MM.1S (cell line): ENCODE results near the gene ZNF444.
A peak's percentile ranks its signal among the peaks of the same experiment; 100 is the strongest.

Experiments
- DNase-seq: peaks from one replicate; pipeline ENCODE4 v3.0.0-alpha.2; 2015
- H2AFZ ChIP-seq: fragments of 300-600 bp; sonication (generic); 2 replicates; pipeline ENCODE4 v1.6.0; 2016; ENCODE audit warnings: antibody characterized with exemption, low read length
- H3F3A ChIP-seq: fragments of 300-600 bp; sonication (generic); 2 replicates; pipeline ENCODE4 v1.6.1; 2016; ENCODE audit warnings: mild to moderate bottlenecking, antibody characterized with exemption, low read length, moderate library complexity, mixed read lengths; ENCODE audit not compliant: insufficient read depth
- H3K27ac ChIP-seq: fragments of 300-600 bp; sonication (generic); 2 replicates; pipeline ENCODE4 v1.5.1; 2016; ENCODE audit warnings: mild to moderate bottlenecking, low read length
- H3K27me3 ChIP-seq: fragments of 300-600 bp; sonication (generic); replicated peaks from 2 replicates; pipeline ENCODE4 v1.6.0; 2016; ENCODE audit warnings: low read length; ENCODE audit not compliant: insufficient read depth
- H3K36me3 ChIP-seq: fragments of 300-600 bp; sonication (generic); replicated peaks from 2 replicates; pipeline ENCODE4 v1.6.1; 2016; ENCODE audit warnings: mild to moderate bottlenecking, low read length, mixed read lengths; ENCODE audit not compliant: insufficient read depth
- H3K4me1 ChIP-seq: fragments of 300-600 bp; sonication (generic); 2 replicates; pipeline ENCODE4 v1.6.1; 2016; ENCODE audit warnings: low read length, mixed read lengths
- H3K4me2 ChIP-seq: fragments of 300-600 bp; sonication (generic); 2 replicates; pipeline ENCODE4 v1.6.0; 2016; ENCODE audit warnings: low read depth, low read length
- H3K4me3 ChIP-seq: fragments of 300-600 bp; sonication (generic); 2 replicates; pipeline ENCODE4 v1.5.1; 2016; ENCODE audit warnings: low read length, mixed read lengths
- H3K79me2 ChIP-seq: fragments of 300-600 bp; sonication (generic); 2 replicates; pipeline ENCODE4 v1.6.1; 2016; ENCODE audit warnings: mixed run types, low read length, mixed read lengths
- H3K9ac ChIP-seq: fragments of 300-600 bp; sonication (generic); 2 replicates; pipeline ENCODE4 v1.6.1; 2016; ENCODE audit warnings: low read length, mixed read lengths
- H3K9me2 ChIP-seq: fragments of 300-600 bp; sonication (generic); replicated peaks from 2 replicates; pipeline ENCODE4 v1.6.1; 2016; ENCODE audit warnings: mild to moderate bottlenecking, low read length, mixed read lengths; ENCODE audit not compliant: insufficient read depth
- H3K9me3 ChIP-seq: fragments of 300-600 bp; sonication (generic); replicated peaks from 2 replicates; pipeline ENCODE4 v1.6.1; 2016; ENCODE audit warnings: mild to moderate bottlenecking, low read length, mixed read lengths; ENCODE audit not compliant: insufficient read depth
- H4K20me1 ChIP-seq: fragments of 300-600 bp; sonication (generic); 2 replicates; pipeline ENCODE4 v1.6.1; 2016; ENCODE audit warnings: mild to moderate bottlenecking, low read length, moderate library complexity, mixed read lengths; ENCODE audit not compliant: insufficient read depth
- CTCF ChIP-seq: fragments of 300-600 bp; sonication (generic); IDR thresholded peaks from 2 replicates; pipeline ENCODE4 v1.5.1; 2016; ENCODE audit warnings: antibody characterized with exemption, low read length, mixed read lengths
- EZH2 ChIP-seq: fragments of 300-600 bp; sonication (generic); optimal IDR thresholded peaks from 2 replicates; pipeline ENCODE3; 2017; ENCODE audit warnings: low read depth, mild to moderate bottlenecking, antibody characterized with exemption, low read length, mixed read lengths
- EZH2phosphoT487 ChIP-seq: fragments of 300-600 bp; sonication (generic); IDR thresholded peaks from 2 replicates; pipeline ENCODE4 v1.6.1; 2018; ENCODE audit warnings: antibody characterized with exemption, low read length

ZNF444 gene

GRCh38 chr19:56140583-56141416 is at the start of gene ZNF444:
TSS of gene ZNF444 (plus strand) at chr19:56141287. CDS start at chr19:56146912, 5,625 bp downstream.
- Histone ChIP-seq H3K4me3 (peak within 1 kb of the TSS; percentile 68), H3K9me2 (no peaks in the 10 kb centered on the region), H3K36me3 (no peaks in the 10 kb centered on the region), H3K27ac (peak within 1 kb of the TSS; percentile 73; the same call in 1 of the 2 replicates), H3F3A (peaks cover 17% of the 10 kb centered on the region), H2AFZ (peak within 1 kb of the TSS; percentile 71), H3K9me3 (no peaks in the 10 kb centered on the region), H3K4me1 (peaks cover 16% of the 10 kb centered on the region), H4K20me1 (no peaks in the 10 kb centered on the region), H3K27me3 (no peaks in the 10 kb centered on the region), H3K4me2 (peak within 1 kb of the TSS; percentile 77; the same call in 1 of the 2 replicates), H3K79me2 (peaks cover 24% of the 10 kb centered on the region), H3K9ac (peak within 1 kb of the TSS; percentile 65)
- DNase-seq = peak; percentile 98
- TF ChIP-seq EZH2phosphoT487 (no peak), CTCF (no peak), EZH2 (no peak)

- peaks cover 60% of the 10 kb centered on the region for H3K79me2 ChIP-seq
- peaks cover 13% of the 10 kb centered on the region; the same call in 1 of the 2 replicates for H3K4me1 ChIP-seq
- DNase-seq = peak; percentile 87
- H3K9me2 ChIP-seq = no peaks in the 10 kb centered on the region
- 0 out of 2 replicates have a peak, but pooled peaks cover 3% of the 10 kb centered on the region for H4K20me1 ChIP-seq
- H3K4me2 ChIP-seq = peak overlapping the region; percentile 13; the same call in 1 of the 2 replicates
- H3K9ac ChIP-seq = no peak overlapping the region
- no peak overlapping the region; the same call in 1 of the 2 replicates for H3K27ac ChIP-seq
- H3K9me3 ChIP-seq = no peaks in the 10 kb centered on the region
- no peaks in the 10 kb centered on the region; the same call in 1 of the 2 replicates for H3K36me3 ChIP-seq
- peaks cover 15% of the 10 kb centered on the region for H3F3A ChIP-seq
- H3K4me3 ChIP-seq = no peak overlapping the region
- H3K27me3 ChIP-seq = no peaks in the 10 kb centered on the region
- no peak for TF ChIP-seq EZH2
- no peak for TF ChIP-seq EZH2phosphoT487
- no peak for TF ChIP-seq CTCF
- no peak overlapping the region for H2AFZ ChIP-seq
These were observed 49.1 kb upstream of the ZNF444 start for GRCh38 chr19:56091751-56092546.

DNA sequence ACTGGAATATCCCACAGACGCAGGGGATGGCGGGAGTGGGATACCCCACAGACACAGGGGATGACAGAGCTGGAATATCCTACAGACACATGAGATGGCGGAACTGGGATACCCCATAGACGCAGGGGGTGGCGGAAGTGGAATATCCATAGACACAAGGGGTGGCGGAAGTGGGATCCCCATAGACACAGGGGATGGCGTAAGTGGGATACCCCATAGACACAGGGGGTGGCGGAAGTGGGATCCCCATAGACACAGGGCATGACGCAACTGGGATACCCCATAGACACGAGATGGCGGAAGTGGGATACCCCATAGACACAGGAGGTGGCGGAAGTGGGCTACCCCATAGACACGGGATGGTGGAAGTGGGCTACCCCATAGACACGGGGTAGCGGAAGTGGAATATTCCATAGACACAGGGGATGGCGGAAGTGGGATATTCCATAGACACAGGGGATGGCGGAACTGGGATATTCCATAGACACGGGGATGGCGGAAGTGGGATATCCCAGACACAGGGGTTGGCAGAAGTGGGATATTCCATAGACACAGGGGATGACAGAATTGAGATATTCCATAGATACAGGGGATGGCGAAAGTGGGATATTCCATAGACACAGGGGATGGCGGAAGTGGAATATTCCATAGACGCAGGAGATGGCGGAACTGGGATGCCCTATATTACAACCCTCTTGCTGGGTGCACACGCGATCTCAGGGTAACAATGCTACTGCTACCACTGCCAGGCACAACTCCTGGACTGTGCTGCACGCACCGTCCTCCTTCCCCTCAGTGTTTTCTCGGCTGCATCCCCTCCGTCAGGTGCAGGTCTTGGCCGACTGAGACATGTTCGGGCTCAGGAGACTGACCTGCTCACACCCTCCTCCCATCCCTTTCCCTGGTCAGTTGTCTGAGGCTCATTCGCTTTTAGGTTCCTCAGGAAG is 48.1 kb upstream of the ZNF444 start:
- DNase-seq = no peak
- H3K27me3 ChIP-seq = no peaks in the 10 kb centered on the region
- no peaks in the 10 kb centered on the region; the same call in 1 of the 2 replicates for H3K36me3 ChIP-seq
- H3K9me2 ChIP-seq = no peaks in the 10 kb centered on the region
- H3K4me3 ChIP-seq = no peak overlapping the region
- H3K9ac ChIP-seq = no peak overlapping the region
- H4K20me1 ChIP-seq = 0 out of 2 replicates have a peak, but pooled peaks cover 3% of the 10 kb centered on the region
- peaks cover 13% of the 10 kb centered on the region; the same call in 1 of the 2 replicates for H3K4me1 ChIP-seq
- H3K79me2 ChIP-seq = peaks cover 68% of the 10 kb centered on the region
- peak overlapping the region; percentile 13; the same call in 1 of the 2 replicates for H3K4me2 ChIP-seq
- no peak overlapping the region for H2AFZ ChIP-seq
- TF ChIP-seq EZH2phosphoT487 = no peak
- TF ChIP-seq EZH2 = no peak
- no peak for TF ChIP-seq CTCF
- H3K27ac ChIP-seq = no peak overlapping the region
- no peaks in the 10 kb centered on the region for H3K9me3 ChIP-seq
- peaks cover 15% of the 10 kb centered on the region for H3F3A ChIP-seq
